ENCODE data around the gene AMOTL1. TPM values are rescaled to one million over a fixed set of nuclear protein-coding genes. Genes with fewer than 3 reads are reported as not detected.

Gene AMOTL1
- total RNA-seq, 1 experiment from 2014 or later, result 76.6 TPM

DNA sequence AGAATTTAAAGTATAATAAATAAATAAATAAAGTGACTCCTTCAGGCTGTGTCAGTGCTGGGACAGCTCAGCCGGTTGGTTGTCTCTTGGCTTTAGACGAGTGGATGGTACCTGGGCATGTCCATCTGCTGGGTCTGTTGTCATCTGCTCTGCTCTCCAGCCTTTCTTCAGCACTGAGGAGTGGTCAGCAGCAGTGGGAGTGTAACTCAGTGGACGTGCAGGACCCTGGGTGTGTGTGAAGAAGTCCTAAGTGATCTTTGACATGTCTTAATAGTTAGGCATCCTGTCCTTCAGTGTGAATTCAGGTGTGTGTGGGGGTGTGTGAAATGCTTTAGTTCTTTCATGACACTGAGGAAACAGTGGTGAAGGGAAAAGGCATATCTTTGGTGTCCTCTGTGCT lies 24.3 kb downstream of the AMOTL1 start:
- intact Hi-C loops (cut with micrococcal nuclease), result no loop called here
- POLR2A ChIA-PET, result interaction anchor here (1.4 to 2.0 kb wide), 2 partner anchors 12 to 16 kb away, joined by 3 to 8 read pairs; no protein-coding TSS in a partner anchor
- TF ChIP-seq, protein P1, sequence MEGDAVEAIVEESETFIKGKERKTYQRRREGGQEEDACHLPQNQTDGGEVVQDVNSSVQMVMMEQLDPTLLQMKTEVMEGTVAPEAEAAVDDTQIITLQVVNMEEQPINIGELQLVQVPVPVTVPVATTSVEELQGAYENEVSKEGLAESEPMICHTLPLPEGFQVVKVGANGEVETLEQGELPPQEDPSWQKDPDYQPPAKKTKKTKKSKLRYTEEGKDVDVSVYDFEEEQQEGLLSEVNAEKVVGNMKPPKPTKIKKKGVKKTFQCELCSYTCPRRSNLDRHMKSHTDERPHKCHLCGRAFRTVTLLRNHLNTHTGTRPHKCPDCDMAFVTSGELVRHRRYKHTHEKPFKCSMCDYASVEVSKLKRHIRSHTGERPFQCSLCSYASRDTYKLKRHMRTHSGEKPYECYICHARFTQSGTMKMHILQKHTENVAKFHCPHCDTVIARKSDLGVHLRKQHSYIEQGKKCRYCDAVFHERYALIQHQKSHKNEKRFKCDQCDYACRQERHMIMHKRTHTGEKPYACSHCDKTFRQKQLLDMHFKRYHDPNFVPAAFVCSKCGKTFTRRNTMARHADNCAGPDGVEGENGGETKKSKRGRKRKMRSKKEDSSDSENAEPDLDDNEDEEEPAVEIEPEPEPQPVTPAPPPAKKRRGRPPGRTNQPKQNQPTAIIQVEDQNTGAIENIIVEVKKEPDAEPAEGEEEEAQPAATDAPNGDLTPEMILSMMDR (IDR thresholded peaks at IDR 0.05; ENCODE audit: unreplicated experiment), result no peak
- no peaks in the 10 kb centered on the region for H3K36me3 Mint-ChIP-seq (ENCODE audit: insufficient read depth, unreplicated experiment)
- no peak for DNase-seq (ENCODE audit: unreplicated experiment)
- no TSS peak for BruUV-seq (replicated peaks)
- peaks cover 51% of the 10 kb centered on the region for H3K4me1 Mint-ChIP-seq (ENCODE audit: insufficient read depth, unreplicated experiment)
- CTCF ChIA-PET, result no interaction called here
- H3K9me3 Mint-ChIP-seq (ENCODE audit: unreplicated experiment), result no peaks in the 10 kb centered on the region
- peak overlapping the region; percentile 10 for H3K27ac Mint-ChIP-seq (ENCODE audit: low read depth, unreplicated experiment)
- no peaks in the 10 kb centered on the region for H3K27me3 Mint-ChIP-seq (ENCODE audit: insufficient read depth, unreplicated experiment)
- H3K4me3 Mint-ChIP-seq (ENCODE audit: unreplicated experiment), result no peak overlapping the region

DNA sequence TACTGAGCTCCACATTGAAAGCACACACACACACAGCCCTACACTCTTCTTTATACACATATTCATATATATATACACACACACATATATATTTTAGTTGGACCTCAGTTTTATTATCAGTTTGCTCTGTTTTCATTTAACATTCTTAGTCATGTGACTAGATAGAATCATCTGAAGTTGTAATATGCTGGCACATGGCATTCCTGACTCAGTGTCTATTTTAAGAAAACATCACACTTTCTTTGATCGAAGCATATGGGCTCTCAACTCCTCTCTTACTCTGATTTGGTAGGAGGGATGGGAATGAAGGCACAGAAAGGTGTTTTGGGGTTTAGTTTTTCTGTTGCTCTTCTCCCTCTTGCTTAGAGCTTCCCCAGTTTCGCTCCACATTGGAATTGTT lies 24.8 kb downstream of the AMOTL1 start:
- CTCF ChIA-PET, result interaction anchor here (1.0 to 1.4 kb wide), 2 partner anchors 13 to 23 kb away, joined by 3 read pairs; no protein-coding TSS in a partner anchor
- intact Hi-C loops (cut with micrococcal nuclease), result no loop called here

GRCh38 chr11:94793822-94794221 lies 25.7 kb downstream of the AMOTL1 start:
- no peaks in the 10 kb centered on the region for H3K9me3 Mint-ChIP-seq (ENCODE audit: unreplicated experiment)
- no peaks in the 10 kb centered on the region for H3K36me3 Mint-ChIP-seq (ENCODE audit: insufficient read depth, unreplicated experiment)
- ChIA-PET CTCF (interaction anchor here (0.8 to 1.4 kb wide), 3 partner anchors 14 to 170 kb away, joined by 3 read pairs; no protein-coding TSS in a partner anchor), POLR2A (interaction anchor here (0.9 to 2.0 kb wide), 3 partner anchors 10 to 26 kb away, joined by 3 to 8 read pairs (median 3); no protein-coding TSS in a partner anchor)
- peak overlapping the region; percentile 63 for H3K27ac Mint-ChIP-seq (ENCODE audit: low read depth, unreplicated experiment)
- H3K27me3 Mint-ChIP-seq (ENCODE audit: insufficient read depth, unreplicated experiment), result no peaks in the 10 kb centered on the region
- TF ChIP-seq, protein P1 (IDR thresholded peaks at IDR 0.05; ENCODE audit: unreplicated experiment), result no peak
- no peak overlapping the region for H3K4me3 Mint-ChIP-seq (ENCODE audit: unreplicated experiment)
- no peak for DNase-seq (ENCODE audit: unreplicated experiment)
- no TSS peak for BruUV-seq (replicated peaks)
- intact Hi-C loops (cut with micrococcal nuclease), result no loop called here
- peaks cover 39% of the 10 kb centered on the region for H3K4me1 Mint-ChIP-seq (ENCODE audit: insufficient read depth, unreplicated experiment)

More for the DNA sequence above, 24.8 kb downstream of the AMOTL1 start:
- H3K4me1 Mint-ChIP-seq (ENCODE audit: insufficient read depth, unreplicated experiment), result peaks cover 45% of the 10 kb centered on the region
- BruUV-seq (replicated peaks), result no TSS peak
- TF ChIP-seq, protein P1 (IDR thresholded peaks at IDR 0.05; ENCODE audit: unreplicated experiment), result no peak
- H3K27ac Mint-ChIP-seq (ENCODE audit: low read depth, unreplicated experiment), result peak overlapping the region; percentile 10
- POLR2A ChIA-PET, result interaction anchor here (0.9 to 2.0 kb wide), 4 partner anchors 9 to 26 kb away, joined by 3 to 8 read pairs (median 3); no protein-coding TSS in a partner anchor
- H3K36me3 Mint-ChIP-seq (ENCODE audit: insufficient read depth, unreplicated experiment), result no peaks in the 10 kb centered on the region
- no peaks in the 10 kb centered on the region for H3K27me3 Mint-ChIP-seq (ENCODE audit: insufficient read depth, unreplicated experiment)
- H3K9me3 Mint-ChIP-seq (ENCODE audit: unreplicated experiment), result no peaks in the 10 kb centered on the region
- H3K4me3 Mint-ChIP-seq (ENCODE audit: unreplicated experiment), result no peak overlapping the region
- no peak for DNase-seq (ENCODE audit: unreplicated experiment)

GRCh38 chr11:94794287-94795168 lies 26.4 kb downstream of the AMOTL1 start:
- ChIA-PET CTCF (interaction anchor here (0.7 to 1.4 kb wide), 8 partner anchors 8 to 171 kb away, joined by 3 to 6 read pairs (median 3); no protein-coding TSS in a partner anchor), POLR2A (interaction anchor here (1.3 to 2.0 kb wide), 2 partner anchors 18 to 25 kb away, joined by 5 to 8 read pairs; no protein-coding TSS in a partner anchor)
- intact Hi-C loops (cut with micrococcal nuclease), result no loop called here
- no peaks in the 10 kb centered on the region for H3K27me3 Mint-ChIP-seq (ENCODE audit: insufficient read depth, unreplicated experiment)
- BruUV-seq (replicated peaks), result no TSS peak
- no peaks in the 10 kb centered on the region for H3K9me3 Mint-ChIP-seq (ENCODE audit: unreplicated experiment)
- H3K36me3 Mint-ChIP-seq (ENCODE audit: insufficient read depth, unreplicated experiment), result no peaks in the 10 kb centered on the region
- H3K4me1 Mint-ChIP-seq (ENCODE audit: insufficient read depth, unreplicated experiment), result peaks cover 39% of the 10 kb centered on the region
- peak overlapping the region; percentile 63 for H3K27ac Mint-ChIP-seq (ENCODE audit: low read depth, unreplicated experiment)
- DNase-seq (ENCODE audit: unreplicated experiment), result peak; percentile 87
- TF ChIP-seq, protein P1 (IDR thresholded peaks at IDR 0.05; ENCODE audit: unreplicated experiment), result no peak
- H3K4me3 Mint-ChIP-seq (ENCODE audit: unreplicated experiment), result no peak overlapping the region

All from MCF 10A (cell line).